Measurements from ENCODE around the gene APP.

Gene APP

GRCh38 chr21:25903607-25904006 is 267.0 kb downstream of the APP start:
- Histone ChIP-seq H2AFZ (ENCODE audit: low read depth, low read length, severe bottlenecking) (peak overlapping the region; percentile 54), H3K9me2 (replicated peaks; ENCODE audit: insufficient read depth, low read length) (no peaks in the 10 kb centered on the region), H3K36me3 (ENCODE audit: low read length) (no peaks in the 10 kb centered on the region), H3F3A (ENCODE audit: insufficient read depth) (no peaks in the 10 kb centered on the region), H3K27me3 (ENCODE audit: low read length) (no peaks in the 10 kb centered on the region), H3K4me2 (ENCODE audit: low read depth, low read length, poor library complexity, severe bottlenecking) (peak overlapping the region; percentile 59), H3K9me3 (ENCODE audit: insufficient read depth, low read length) (no peaks in the 10 kb centered on the region), H4K20me1 (ENCODE audit: low read depth, low read length) (no peaks in the 10 kb centered on the region), H3K27ac (ENCODE audit: low read depth, low read length) (peak overlapping the region; percentile 64), H3K79me2 (ENCODE audit: insufficient read depth, low read length) (no peaks in the 10 kb centered on the region), H3K9ac (ENCODE audit: low read length) (peak overlapping the region; percentile 25; the same call in 1 of the 2 replicates), H3K4me3 (ENCODE audit: insufficient read depth, low read length, poor library complexity, severe bottlenecking) (no peak overlapping the region)
- no peak for TF ChIP-seq EZH2phosphoT487 (conservative IDR thresholded peaks at IDR 0.05; ENCODE audit: low read length)
- no peak for TF ChIP-seq CTCF (IDR thresholded peaks at IDR 0.05; ENCODE audit: insufficient read depth, low read length, poor library complexity, severe bottlenecking)

- H3K79me2 ChIP-seq (ENCODE audit: insufficient read depth, low read length), result no peaks in the 10 kb centered on the region
- H2AFZ ChIP-seq (ENCODE audit: low read depth, low read length, severe bottlenecking), result no peak overlapping the region
- H3K4me2 ChIP-seq (ENCODE audit: low read depth, low read length, poor library complexity, severe bottlenecking), result no peak overlapping the region
- H3K4me3 ChIP-seq (ENCODE audit: insufficient read depth, low read length, poor library complexity, severe bottlenecking), result no peak overlapping the region
- H3K9ac ChIP-seq (ENCODE audit: low read length), result no peak overlapping the region
- no peaks in the 10 kb centered on the region; the same call in 1 of the 2 replicates for H3F3A ChIP-seq (ENCODE audit: insufficient read depth)
- no peaks in the 10 kb centered on the region for H3K36me3 ChIP-seq (ENCODE audit: low read length)
- no peak for TF ChIP-seq CTCF (IDR thresholded peaks at IDR 0.05; ENCODE audit: insufficient read depth, low read length, poor library complexity, severe bottlenecking)
- H3K27me3 ChIP-seq (ENCODE audit: low read length), result no peaks in the 10 kb centered on the region
- no peaks in the 10 kb centered on the region for H3K9me2 ChIP-seq (replicated peaks; ENCODE audit: insufficient read depth, low read length)
- H3K9me3 ChIP-seq (ENCODE audit: insufficient read depth, low read length), result no peaks in the 10 kb centered on the region
- no peak overlapping the region for H3K27ac ChIP-seq (ENCODE audit: low read depth, low read length)
- no peaks in the 10 kb centered on the region for H4K20me1 ChIP-seq (ENCODE audit: low read depth, low read length)
Observed at GRCh38 chr21:25901330-25901979, 269.1 kb downstream of the APP start.

- H3K27ac ChIP-seq (ENCODE audit: low read depth, low read length), result no peak overlapping the region
- H3K4me3 ChIP-seq (ENCODE audit: insufficient read depth, low read length, poor library complexity, severe bottlenecking), result no peak overlapping the region
- no peak overlapping the region for H3K4me2 ChIP-seq (ENCODE audit: low read depth, low read length, poor library complexity, severe bottlenecking)
- H4K20me1 ChIP-seq (ENCODE audit: low read depth, low read length), result no peaks in the 10 kb centered on the region
- H2AFZ ChIP-seq (ENCODE audit: low read depth, low read length, severe bottlenecking), result no peak overlapping the region
- no peaks in the 10 kb centered on the region; the same call in 1 of the 2 replicates for H3F3A ChIP-seq (ENCODE audit: insufficient read depth)
- no peaks in the 10 kb centered on the region for H3K9me3 ChIP-seq (ENCODE audit: insufficient read depth, low read length)
- no peaks in the 10 kb centered on the region for H3K36me3 ChIP-seq (ENCODE audit: low read length)
- no peak overlapping the region for H3K9ac ChIP-seq (ENCODE audit: low read length)
- H3K27me3 ChIP-seq (ENCODE audit: low read length), result no peaks in the 10 kb centered on the region
- no peaks in the 10 kb centered on the region for H3K79me2 ChIP-seq (ENCODE audit: insufficient read depth, low read length)
- H3K9me2 ChIP-seq (replicated peaks; ENCODE audit: insufficient read depth, low read length), result no peaks in the 10 kb centered on the region
- TF ChIP-seq EZH2phosphoT487 (conservative IDR thresholded peaks at IDR 0.05; ENCODE audit: low read length), result no peak
- no peak for TF ChIP-seq CTCF (IDR thresholded peaks at IDR 0.05; ENCODE audit: insufficient read depth, low read length, poor library complexity, severe bottlenecking)
Observed at GRCh38 chr21:25898671-25899070, 271.9 kb downstream of the APP start.
